Gastrocnemius medialis (tissue), 4 donors: ENCODE measurements around the gene SWAP70.

ENCODE experiments used
- CTCF ChIP-seq, 5 experiments: fragments of 450-650 bp in 3 of 5; fragments of 200-600 bp in 2 of 5; sonication (generic) in 2 of 5; IDR thresholded peaks in 4 of 5; conservative IDR thresholded peaks in 1 of 5; 1 replicate in 4 of 5; 2 replicates in 1 of 5; pipeline ENCODE4 v1.5.1; 2016 to 2019; ENCODE audit warnings: antibody characterized with exemption in 5 of 5, mild to moderate bottlenecking in 3 of 5, moderate library complexity in 3 of 5
- POLR2A ChIP-seq, 2 donors: fragments of 450-650 bp; IDR thresholded peaks; one replicate each; pipeline ENCODE4 v1.6.1; 2017; ENCODE audit warnings: antibody characterized with exemption in 2 of 2, mild to moderate bottlenecking in 2 of 2, moderate library complexity in 2 of 2

- TF ChIP-seq CTCF (IDR thresholded peaks at IDR 0.05 in 4 of 5, conservative IDR thresholded peaks at IDR 0.05 in 1 of 5): no peak
- TF ChIP-seq POLR2A (IDR thresholded peaks at IDR 0.05): no peak
Measured at GRCh38 chr11:9710852-9711251, 47.0 kb downstream of the SWAP70 start.
